ENCODE measurements around the gene TRIM50. TPM values are rescaled to one million over a fixed set of nuclear protein-coding genes. Genes with fewer than 3 reads are reported as not detected.
"Not testable (repeated sequence)": the region's sequence is repeated elsewhere in the genome, so short reads cannot be mapped to it uniquely, and the experiment has no call there.

The TRIM50 gene
- total RNA-seq (2021), result not detected in 2 replicates
- percentile 3 among the genes with signal in this experiment for Bru-seq, nascent RNA
- percentile 11 among the genes with signal in this experiment for BruChase-seq, experiment 1, labeled RNA remaining after a 2-hour chase
- percentile 8 among the genes with signal in this experiment for BruChase-seq, experiment 2, labeled RNA remaining after a 6-hour chase
- long read RNA-seq, result 0 reads

DNA sequence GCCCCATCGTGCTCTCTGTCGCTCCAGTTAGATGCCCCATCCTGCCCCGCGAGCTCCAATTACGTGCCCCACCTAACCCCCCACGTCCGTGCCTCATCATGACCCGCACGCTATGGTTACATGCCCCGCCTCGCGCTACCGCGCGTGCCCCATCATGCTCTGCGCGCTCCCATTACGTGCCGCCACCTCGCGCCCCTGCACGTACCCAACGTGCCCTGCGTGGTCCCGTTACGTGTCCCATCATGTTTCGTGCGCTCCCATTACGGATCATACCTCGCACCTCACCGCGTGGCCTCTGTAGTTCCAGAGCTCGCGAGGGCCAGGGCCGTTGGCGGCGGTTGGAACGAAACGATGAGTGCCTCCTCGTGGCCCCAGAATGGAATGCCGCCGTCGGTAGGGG lies at the start of gene TRIM50, which contains the start of gene FKBP6:
TSS of gene TRIM50 (minus strand) at position 161 of the 400 bp plus-strand sequence. CDS start 3,295 bp downstream, outside the sequence.
TSS of gene FKBP6 (plus strand) at position 240 of the 400 bp plus-strand sequence. CDS start 268 bp downstream, outside the sequence.
- H3K79me2 ChIP-seq (ENCODE audit: low read depth); H3K4me2 ChIP-seq; H3F3A ChIP-seq (ENCODE audit: insufficient read depth, low read depth); H3K4me1 ChIP-seq (replicated peaks; ENCODE audit: insufficient read depth); H3K36me3 ChIP-seq (ENCODE audit: low read depth); H3K4me3 ChIP-seq; H3K27me3 ChIP-seq (ENCODE audit: insufficient read depth, low read depth); H4K20me1 ChIP-seq (ENCODE audit: insufficient read depth); DNase-seq; H3K9me2 ChIP-seq (ENCODE audit: insufficient read depth); POLR2A ChIA-PET (ENCODE audit: unreplicated experiment); H3K9me3 ChIP-seq (ENCODE audit: insufficient read depth, low read depth); H3K27ac ChIP-seq; intact Hi-C loops (cut with micrococcal nuclease; ENCODE audit: unreplicated experiment); H2AFZ ChIP-seq; BruUV-seq (replicated peaks): not testable (repeated sequence)
- CTCF ChIA-PET, result interaction anchor here (0.6 kb wide), 1 partner anchor 45 kb away, joined by 7 read pairs; no protein-coding TSS in a partner anchor

DNA sequence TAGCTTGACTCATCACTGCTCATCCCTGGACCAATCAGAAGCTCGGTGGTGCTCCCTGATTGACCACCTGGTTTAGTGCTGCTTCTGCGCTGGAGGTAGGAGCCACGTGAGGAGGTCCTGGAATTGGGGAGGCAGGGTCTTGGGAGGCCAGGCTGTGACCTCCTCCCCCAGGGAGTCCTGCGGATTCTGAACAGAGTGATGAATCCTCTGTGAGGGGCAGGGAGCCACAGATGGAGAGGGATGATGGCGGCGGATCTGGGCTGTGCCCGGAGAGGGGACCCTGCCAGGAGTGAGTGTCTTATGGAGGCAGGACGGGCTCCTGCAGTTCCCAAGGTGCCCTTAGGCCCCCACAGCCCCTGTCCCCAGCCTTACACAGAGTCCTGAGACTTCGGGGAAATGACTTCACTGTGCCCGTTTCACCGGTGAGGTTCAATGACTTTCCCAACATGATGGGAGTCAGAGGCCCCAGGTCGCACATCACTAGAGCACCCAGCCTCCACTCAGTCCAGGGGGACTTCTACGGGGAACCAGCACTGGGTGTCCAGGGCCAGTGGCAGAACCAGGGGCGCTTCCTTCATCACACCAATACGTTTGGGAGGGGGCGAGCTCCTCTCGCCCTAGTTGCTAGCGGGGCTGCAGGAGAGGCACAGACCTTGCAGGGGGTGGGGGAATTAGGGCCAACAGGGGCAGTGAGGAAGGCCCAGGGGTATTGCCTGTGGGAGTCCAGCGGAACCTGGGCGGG lies 49.0 kb upstream of the TRIM50 start:
- intact Hi-C loops (cut with micrococcal nuclease; ENCODE audit: unreplicated experiment), result no loop called here
- POLR2A ChIA-PET (ENCODE audit: unreplicated experiment), result no interaction called here
- no peaks in the 10 kb centered on the region for H3K9me3 ChIP-seq (ENCODE audit: insufficient read depth, low read depth)
- H3K27ac ChIP-seq, result no peak overlapping the region
- H3F3A ChIP-seq (ENCODE audit: insufficient read depth, low read depth), result no peaks in the 10 kb centered on the region
- H3K4me1 ChIP-seq (replicated peaks; ENCODE audit: insufficient read depth), result no peaks in the 10 kb centered on the region
- H3K4me2 ChIP-seq, result no peak overlapping the region
- no peaks in the 10 kb centered on the region for H4K20me1 ChIP-seq (ENCODE audit: insufficient read depth)
- peaks cover 15% of the 10 kb centered on the region; the same call in 1 of the 2 replicates for H3K27me3 ChIP-seq (ENCODE audit: insufficient read depth, low read depth)
- no peak overlapping the region for H3K4me3 ChIP-seq
- H2AFZ ChIP-seq, result no peak overlapping the region
- H3K9me2 ChIP-seq (ENCODE audit: insufficient read depth), result no peaks in the 10 kb centered on the region
- no peak for DNase-seq
- BruUV-seq (replicated peaks), result no TSS peak
- no peaks in the 10 kb centered on the region for H3K79me2 ChIP-seq (ENCODE audit: low read depth)
- CTCF ChIA-PET, result no interaction called here
- no peak for TF ChIP-seq EZH2 (IDR thresholded peaks at IDR 0.05; ENCODE audit: low read depth)
- TF ChIP-seq, protein P1, sequence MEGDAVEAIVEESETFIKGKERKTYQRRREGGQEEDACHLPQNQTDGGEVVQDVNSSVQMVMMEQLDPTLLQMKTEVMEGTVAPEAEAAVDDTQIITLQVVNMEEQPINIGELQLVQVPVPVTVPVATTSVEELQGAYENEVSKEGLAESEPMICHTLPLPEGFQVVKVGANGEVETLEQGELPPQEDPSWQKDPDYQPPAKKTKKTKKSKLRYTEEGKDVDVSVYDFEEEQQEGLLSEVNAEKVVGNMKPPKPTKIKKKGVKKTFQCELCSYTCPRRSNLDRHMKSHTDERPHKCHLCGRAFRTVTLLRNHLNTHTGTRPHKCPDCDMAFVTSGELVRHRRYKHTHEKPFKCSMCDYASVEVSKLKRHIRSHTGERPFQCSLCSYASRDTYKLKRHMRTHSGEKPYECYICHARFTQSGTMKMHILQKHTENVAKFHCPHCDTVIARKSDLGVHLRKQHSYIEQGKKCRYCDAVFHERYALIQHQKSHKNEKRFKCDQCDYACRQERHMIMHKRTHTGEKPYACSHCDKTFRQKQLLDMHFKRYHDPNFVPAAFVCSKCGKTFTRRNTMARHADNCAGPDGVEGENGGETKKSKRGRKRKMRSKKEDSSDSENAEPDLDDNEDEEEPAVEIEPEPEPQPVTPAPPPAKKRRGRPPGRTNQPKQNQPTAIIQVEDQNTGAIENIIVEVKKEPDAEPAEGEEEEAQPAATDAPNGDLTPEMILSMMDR (conservative IDR thresholded peaks at IDR 0.05), result no peak
- H3K36me3 ChIP-seq (ENCODE audit: low read depth), result no peaks in the 10 kb centered on the region

DNA sequence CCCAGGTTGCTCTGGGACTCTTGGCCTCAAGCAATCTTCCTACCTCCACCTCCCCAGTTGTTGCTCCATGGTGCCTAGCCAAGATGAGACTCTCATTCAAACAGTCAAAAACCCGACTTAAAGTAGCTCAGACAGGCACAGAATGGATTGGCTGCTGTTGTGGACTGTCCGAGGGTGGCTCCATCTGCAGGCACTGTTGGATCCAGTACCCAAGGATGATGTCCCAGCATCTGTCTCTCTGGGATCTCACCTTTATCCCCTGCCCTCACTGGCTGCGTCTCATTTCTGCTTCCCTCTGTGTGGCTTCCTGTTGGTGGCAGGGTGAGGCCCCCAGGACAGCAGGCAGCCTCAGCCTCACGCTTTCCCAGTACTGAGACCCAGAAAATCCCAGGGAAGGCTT lies 48.4 kb upstream of the TRIM50 start:
- H3K4me1 ChIP-seq (replicated peaks; ENCODE audit: insufficient read depth); H3K9me3 ChIP-seq (ENCODE audit: insufficient read depth, low read depth); H3K4me2 ChIP-seq; H3K36me3 ChIP-seq (ENCODE audit: low read depth); DNase-seq; H3K79me2 ChIP-seq (ENCODE audit: low read depth); intact Hi-C loops (cut with micrococcal nuclease; ENCODE audit: unreplicated experiment); H3K27ac ChIP-seq; H2AFZ ChIP-seq; H3K9me2 ChIP-seq (ENCODE audit: insufficient read depth); H4K20me1 ChIP-seq (ENCODE audit: insufficient read depth); BruUV-seq (replicated peaks); CTCF ChIA-PET; H3K27me3 ChIP-seq (ENCODE audit: insufficient read depth, low read depth); POLR2A ChIA-PET (ENCODE audit: unreplicated experiment); H3F3A ChIP-seq (ENCODE audit: insufficient read depth, low read depth); H3K4me3 ChIP-seq: not testable (repeated sequence)

DNA sequence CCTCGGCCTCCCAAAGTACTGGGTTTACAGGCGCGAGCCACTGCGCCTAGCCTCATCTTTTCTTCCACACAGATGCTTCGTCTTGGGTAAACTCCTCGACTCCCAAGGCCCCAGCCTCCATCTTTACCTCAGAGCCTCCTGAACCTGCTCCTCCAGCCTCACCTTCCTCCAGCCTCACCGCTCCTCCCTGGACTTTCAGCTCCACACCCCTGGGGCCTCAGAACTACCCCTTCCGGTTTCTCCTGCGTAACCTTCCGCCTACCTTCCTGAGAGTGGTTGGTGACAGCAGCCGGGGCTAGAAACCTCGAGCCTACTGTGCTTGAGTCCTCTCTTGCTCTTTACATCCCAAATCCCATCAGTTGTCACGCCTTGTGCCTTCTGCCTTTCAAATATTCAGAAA lies 45.9 kb upstream of the TRIM50 start:
- no peak overlapping the region for H2AFZ ChIP-seq

More for the DNA sequence above, 45.9 kb upstream of the TRIM50 start:
- TF ChIP-seq, protein P1 (conservative IDR thresholded peaks at IDR 0.05), result no peak
- no peak for TF ChIP-seq EZH2 (IDR thresholded peaks at IDR 0.05; ENCODE audit: low read depth)
- no peak overlapping the region for H3K27ac ChIP-seq
- no peak overlapping the region for H3K4me3 ChIP-seq
- H3K9me3 ChIP-seq (ENCODE audit: insufficient read depth, low read depth), result no peaks in the 10 kb centered on the region
- H3K4me1 ChIP-seq (replicated peaks; ENCODE audit: insufficient read depth), result no peaks in the 10 kb centered on the region
- no peak overlapping the region for H3K4me2 ChIP-seq
- no peaks in the 10 kb centered on the region for H3K36me3 ChIP-seq (ENCODE audit: low read depth)
- no TSS peak for BruUV-seq (replicated peaks)
- intact Hi-C loops (cut with micrococcal nuclease; ENCODE audit: unreplicated experiment), result no loop called here
- POLR2A ChIA-PET (ENCODE audit: unreplicated experiment), result no interaction called here
- H3F3A ChIP-seq (ENCODE audit: insufficient read depth, low read depth), result no peaks in the 10 kb centered on the region
- H3K9me2 ChIP-seq (ENCODE audit: insufficient read depth), result no peaks in the 10 kb centered on the region
- H4K20me1 ChIP-seq (ENCODE audit: insufficient read depth), result no peaks in the 10 kb centered on the region
- CTCF ChIA-PET, result no interaction called here
- DNase-seq, result no peak
- H3K79me2 ChIP-seq (ENCODE audit: low read depth), result no peaks in the 10 kb centered on the region
- H3K27me3 ChIP-seq (ENCODE audit: insufficient read depth, low read depth), result peaks cover 2% of the 10 kb centered on the region; the same call in 1 of the 2 replicates

Measured in PC-9 (cell line).